Mammary epithelial cell (primary cell): Measurements from ENCODE around the gene GGA3.

Source experiments
- CTCF ChIP-seq, 2 donors: IDR thresholded peaks in 1 of 2; conservative IDR thresholded peaks in 1 of 2; 2 replicates each; pipeline ENCODE4 v1.5.1; 2011 to 2012; ENCODE audit warnings: inconsistent platforms in 2 of 2, low read length in 2 of 2, mild to moderate bottlenecking in 2 of 2, control low read depth in 1 of 2, low read depth in 1 of 2; ENCODE audit not compliant: insufficient read depth in 1 of 2; ENCODE audit errors: extremely low read depth in 1 of 2
- EZH2 ChIP-seq: IDR thresholded peaks from 2 replicates; pipeline ENCODE4 v1.6.1; 2012; ENCODE audit warnings: low read length, inconsistent platforms, borderline replicate concordance

- TF ChIP-seq CTCF (conservative IDR thresholded peaks at IDR 0.05 in 1 of 2, IDR thresholded peaks at IDR 0.05 in 1 of 2; ENCODE audit: extremely low read depth in 1 of 2, insufficient read depth in 1 of 2, low read depth in 1 of 2, low read length in 2 of 2) (peak; percentile 53 to 69), EZH2 (no peak)
Observed at GRCh38 chr17:75271233-75271954, 10.0 kb upstream of the GGA3 start.
